ENCODE data around the gene C3orf18. TPM values are rescaled to one million over a fixed set of nuclear protein-coding genes. Genes with fewer than 3 reads are reported as not detected.

The C3orf18 gene
- total RNA-seq, 1 experiment from 2014 or later = 7.1 TPM

DNA sequence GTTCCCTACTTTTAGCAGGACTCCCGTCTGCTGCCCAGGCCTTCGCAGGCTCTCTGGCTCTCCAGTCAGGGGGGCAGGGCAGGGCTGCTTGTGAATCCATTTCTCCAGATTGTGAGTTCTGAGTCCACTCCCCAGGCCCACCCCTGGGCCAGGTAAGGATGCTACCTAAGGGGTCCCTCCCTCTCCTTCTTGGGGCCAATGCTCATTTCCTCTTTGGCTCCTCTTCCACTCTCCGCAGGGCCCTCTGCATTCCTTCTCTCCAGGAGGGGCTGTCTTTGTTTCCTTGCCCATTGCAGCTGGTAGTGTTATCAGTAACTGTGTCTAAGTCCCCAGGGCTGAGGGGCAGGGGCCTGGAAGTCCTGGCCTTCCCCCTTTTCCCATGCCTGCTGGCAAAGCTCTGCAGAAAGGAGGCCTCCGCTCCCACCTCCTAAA lies 51.1 kb downstream of the C3orf18 start:
- Histone ChIP-seq H4K5ac (ENCODE audit: insufficient read length, low read depth, low read length) (no peak overlapping the region), H2AK5ac (ENCODE audit: insufficient read length, low read length) (no peak overlapping the region), H2BK120ac (ENCODE audit: low read depth, low read length, poor library complexity, severe bottlenecking) (no peak overlapping the region), H3K79me2 (ENCODE audit: insufficient read depth, low read length) (no peaks in the 10 kb centered on the region), H2AFZ (ENCODE audit: low read length) (no peak overlapping the region), H3K56ac (ENCODE audit: insufficient read length, low read depth, low read length) (no peak overlapping the region), H4K91ac (ENCODE audit: insufficient read length, low read depth, low read length) (no peak overlapping the region), H3T11ph (ENCODE audit: low read length) (no peak overlapping the region), H3K27me3 (ENCODE audit: insufficient read depth, low read length) (no peaks in the 10 kb centered on the region), H3K9ac (ENCODE audit: extremely low read depth, insufficient read length, low read length) (no peak overlapping the region), H2BK12ac (ENCODE audit: insufficient read length, low read depth, low read length) (no peak overlapping the region), H2BK5ac (ENCODE audit: insufficient read length, low read length) (no peak overlapping the region), H2BK20ac (ENCODE audit: low read depth, low read length, poor library complexity, severe bottlenecking) (no peak overlapping the region), H3K27ac (ENCODE audit: insufficient read length, low read depth, low read length) (no peak overlapping the region), H3K23ac (ENCODE audit: insufficient read length, low read depth, low read length) (no peak overlapping the region), H3K23me2 (ENCODE audit: insufficient read length, low read depth, low read length, poor library complexity, severe bottlenecking) (peaks cover 6% of the 10 kb centered on the region), H3K14ac (ENCODE audit: insufficient read depth, low read length) (peak overlapping the region; percentile 10), H3K9me3 (ENCODE audit: control insufficient read depth, low read depth, low read length) (no peaks in the 10 kb centered on the region), H3K79me1 (ENCODE audit: insufficient read depth, low read depth, low read length, poor library complexity, severe bottlenecking) (no peaks in the 10 kb centered on the region), H4K8ac (replicated peaks; ENCODE audit: insufficient read length, low read depth, low read length) (no peak overlapping the region), H3K4ac (ENCODE audit: low read depth, low read length) (no peak overlapping the region), H3K4me2 (ENCODE audit: insufficient read depth, insufficient read length, low read length) (peak overlapping the region; percentile 29), H3K18ac (ENCODE audit: insufficient read length, low read depth, low read length) (no peak overlapping the region), H4K20me1 (ENCODE audit: control insufficient read depth, insufficient read depth, insufficient read length) (peaks cover under 1% of the 10 kb centered on the region), H3K4me1 (ENCODE audit: insufficient read depth, low read length) (peaks cover 13% of the 10 kb centered on the region; the same call in 1 of the 2 replicates), H2BK15ac (ENCODE audit: low read depth, low read length) (no peak overlapping the region)
- peaks cover 73 to 76% of the 10 kb centered on the region in 2 experiments for H3K4me1 Mint-ChIP-seq
- H3K9me3 Mint-ChIP-seq = no peaks in the 10 kb centered on the region
- H3K27me3 Mint-ChIP-seq (ENCODE audit: low read depth) = peaks cover 6% of the 10 kb centered on the region
- peak overlapping the region; percentile 32 to 61 for H3K4me3 Mint-ChIP-seq
- DNase-seq = peak; percentile 84
- no peaks in the 10 kb centered on the region for H3K36me3 Mint-ChIP-seq (ENCODE audit: insufficient read depth in 1 of 3, low read depth in 3 of 3)
- TF ChIP-seq, protein P1, sequence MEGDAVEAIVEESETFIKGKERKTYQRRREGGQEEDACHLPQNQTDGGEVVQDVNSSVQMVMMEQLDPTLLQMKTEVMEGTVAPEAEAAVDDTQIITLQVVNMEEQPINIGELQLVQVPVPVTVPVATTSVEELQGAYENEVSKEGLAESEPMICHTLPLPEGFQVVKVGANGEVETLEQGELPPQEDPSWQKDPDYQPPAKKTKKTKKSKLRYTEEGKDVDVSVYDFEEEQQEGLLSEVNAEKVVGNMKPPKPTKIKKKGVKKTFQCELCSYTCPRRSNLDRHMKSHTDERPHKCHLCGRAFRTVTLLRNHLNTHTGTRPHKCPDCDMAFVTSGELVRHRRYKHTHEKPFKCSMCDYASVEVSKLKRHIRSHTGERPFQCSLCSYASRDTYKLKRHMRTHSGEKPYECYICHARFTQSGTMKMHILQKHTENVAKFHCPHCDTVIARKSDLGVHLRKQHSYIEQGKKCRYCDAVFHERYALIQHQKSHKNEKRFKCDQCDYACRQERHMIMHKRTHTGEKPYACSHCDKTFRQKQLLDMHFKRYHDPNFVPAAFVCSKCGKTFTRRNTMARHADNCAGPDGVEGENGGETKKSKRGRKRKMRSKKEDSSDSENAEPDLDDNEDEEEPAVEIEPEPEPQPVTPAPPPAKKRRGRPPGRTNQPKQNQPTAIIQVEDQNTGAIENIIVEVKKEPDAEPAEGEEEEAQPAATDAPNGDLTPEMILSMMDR (conservative IDR thresholded peaks at IDR 0.05) = no peak
- peak overlapping the region; percentile 89 to 98 (median 91); a peak in 6 of 7 replicates for H3K27ac Mint-ChIP-seq
- no CpG with 5 or more reads among the region's 4 CpGs for WGBS (ENCODE audit: extremely low coverage, insufficient read length, low lambda C conversion rate)

All from H9 (cell line).